Measurements from ENCODE around the gene MAS1.
"Not testable (repeated sequence)": the region's sequence is repeated elsewhere in the genome, so short reads cannot be mapped to it uniquely, and the experiment has no call there.

The MAS1 gene

GRCh38 chr6:159916752-159917151 is 26.0 kb downstream of the MAS1 start:
- no peak for DNase-seq (ENCODE audit: low spot score)

DNA sequence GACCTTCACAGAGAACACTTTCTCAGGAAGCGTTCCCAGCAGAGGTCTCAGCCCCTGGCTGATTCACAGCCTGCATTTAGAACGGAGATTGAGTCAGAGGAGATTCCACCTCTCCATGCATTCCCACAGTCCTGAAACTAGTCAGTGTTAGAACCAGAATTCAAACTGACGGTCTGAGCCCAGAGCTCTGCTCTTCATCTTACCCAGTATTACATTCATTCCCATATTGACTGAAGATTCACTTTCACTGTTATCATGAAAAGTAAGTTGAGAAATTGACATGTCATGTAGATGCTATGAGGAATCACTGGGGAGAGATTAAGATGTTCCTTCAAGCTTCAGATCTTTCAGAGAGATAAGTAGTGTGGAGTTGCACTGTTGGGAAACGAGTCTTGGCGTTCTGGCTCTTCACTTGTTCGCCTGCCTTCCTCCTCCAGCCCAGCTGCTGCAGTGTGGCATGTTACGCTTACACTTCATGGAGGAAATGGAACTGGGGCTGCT is 28.3 kb downstream of the MAS1 start:
- DNase-seq (ENCODE audit: low spot score), result no peak

- no peak for DNase-seq (ENCODE audit: low spot score)
Observed at GRCh38 chr6:159919800-159920199, 29.0 kb downstream of the MAS1 start.

DNA sequence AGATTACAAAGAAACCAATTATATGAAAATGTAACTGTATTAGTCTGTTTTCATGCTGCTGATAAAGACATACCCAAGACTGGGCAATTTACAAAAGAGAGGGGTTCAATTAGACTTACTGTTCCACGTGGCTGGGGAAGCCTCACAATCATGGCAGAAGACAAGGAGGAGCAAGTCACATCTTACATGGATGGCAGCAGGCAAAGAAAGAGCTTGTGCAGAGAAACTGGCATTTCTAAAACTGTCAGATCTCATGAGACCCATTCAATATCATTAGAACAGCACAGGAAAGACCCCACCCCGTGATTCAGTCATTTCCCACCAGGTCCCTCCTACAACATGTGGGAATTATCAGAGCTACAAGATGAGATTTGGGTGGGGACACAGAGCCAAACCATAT is 33.4 kb downstream of the MAS1 start:
- DNase-seq (ENCODE audit: low spot score), result not testable (repeated sequence)

DNA sequence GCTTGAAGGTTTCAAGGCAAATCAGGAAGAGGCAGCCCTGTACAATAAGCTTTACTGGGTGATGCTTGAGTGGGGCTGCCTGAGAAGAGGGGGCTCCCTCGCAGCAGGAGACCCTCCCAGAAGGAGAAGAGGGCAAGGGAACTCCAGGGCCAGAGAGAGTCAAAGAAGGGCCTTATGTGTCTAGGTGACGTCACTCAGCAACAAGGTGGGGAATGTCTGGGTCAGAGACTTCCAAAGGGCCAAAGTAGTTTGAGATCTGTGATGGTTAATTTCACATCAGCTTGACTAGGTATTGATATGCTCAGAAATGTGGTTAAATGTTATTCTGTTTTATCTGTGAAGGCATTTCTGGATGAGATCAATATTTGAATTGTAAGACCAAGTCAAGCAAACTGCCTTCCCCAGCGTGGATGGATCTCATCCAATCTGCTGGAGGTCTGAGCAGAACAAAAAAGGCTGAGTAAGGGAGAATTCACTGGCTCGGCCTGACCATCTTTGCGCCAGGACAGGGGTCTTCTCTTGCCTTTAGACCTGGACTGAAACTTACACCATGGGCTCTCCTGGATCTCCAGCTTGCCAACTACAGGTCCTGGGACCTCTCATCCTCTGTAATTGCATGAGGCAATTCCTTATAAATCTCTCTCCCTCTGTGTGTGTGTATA is 35.9 kb downstream of the MAS1 start:
- no peak for DNase-seq (ENCODE audit: low spot score)

- no peak for DNase-seq (ENCODE audit: low spot score)
Observed at GRCh38 chr6:159929819-159930218, 39.0 kb downstream of the MAS1 start.

DNA sequence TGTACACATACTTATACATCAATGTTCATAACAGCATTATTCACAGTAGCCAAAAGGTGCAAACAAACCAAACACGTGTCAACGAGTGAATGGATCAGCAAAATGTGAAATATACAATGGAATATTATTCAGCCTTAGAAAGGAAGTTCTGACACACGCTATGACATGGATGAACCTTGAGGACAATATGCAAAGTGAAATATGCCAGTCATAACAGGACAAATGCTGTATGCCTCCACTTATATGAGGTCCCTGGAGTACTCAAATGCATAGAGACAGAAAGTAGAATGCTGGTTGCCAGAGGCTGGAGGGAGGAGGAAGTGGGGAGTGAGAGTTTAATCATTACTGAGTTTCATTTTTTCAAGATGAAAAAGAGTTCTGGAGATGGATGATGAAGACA is 40.3 kb downstream of the MAS1 start:
- DNase-seq (ENCODE audit: low spot score), result no peak

- no peak for DNase-seq (ENCODE audit: low spot score)
Observed at GRCh38 chr6:159931846-159932245, 41.1 kb downstream of the MAS1 start.

- no peak for DNase-seq (ENCODE audit: low spot score)
Observed at GRCh38 chr6:159933077-159933476, 42.3 kb downstream of the MAS1 start.

DNA sequence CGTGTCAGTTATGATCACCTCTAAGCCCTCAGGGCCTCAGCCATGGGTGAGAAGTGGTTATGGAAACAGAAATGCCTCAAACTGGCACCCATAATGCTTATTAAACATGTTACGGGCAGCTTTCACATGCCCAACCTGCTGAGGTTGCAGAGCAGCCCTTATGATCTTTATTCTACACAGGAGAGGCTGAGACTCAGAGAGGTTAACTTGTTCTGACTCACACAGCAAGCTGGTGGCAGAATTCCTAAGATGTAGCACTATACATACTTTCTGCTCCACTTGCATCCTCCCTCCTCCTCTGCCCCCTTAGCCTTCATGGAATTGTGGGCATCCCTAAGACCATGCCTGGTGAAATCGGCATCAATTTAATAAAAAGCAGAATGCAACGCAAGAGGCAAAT is 43.4 kb downstream of the MAS1 start:
- DNase-seq (ENCODE audit: low spot score), result no peak

GRCh38 chr6:159935065-159935464 is 44.3 kb downstream of the MAS1 start:
- DNase-seq (ENCODE audit: low spot score), result no peak

DNA sequence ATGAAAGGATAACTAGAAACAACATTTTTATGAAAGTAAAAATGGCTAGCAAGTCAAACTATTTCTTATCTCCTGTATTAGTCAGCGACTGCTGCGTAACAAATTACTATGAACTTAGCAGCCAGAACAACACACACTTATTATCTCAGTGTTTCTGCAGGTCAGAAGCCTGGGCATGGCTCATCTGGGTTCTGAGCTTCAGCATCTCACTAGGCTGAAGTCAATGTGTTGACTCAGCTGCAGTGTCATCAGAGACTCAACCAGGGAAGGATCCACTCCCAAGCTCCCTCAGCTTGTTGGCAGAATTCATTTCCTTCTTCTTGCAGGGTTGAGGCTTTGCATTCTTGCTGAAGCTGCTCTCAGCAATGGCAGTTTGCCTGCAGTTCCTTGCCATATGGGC is 44.8 kb downstream of the MAS1 start:
- DNase-seq (ENCODE audit: low spot score), result no peak

DNA sequence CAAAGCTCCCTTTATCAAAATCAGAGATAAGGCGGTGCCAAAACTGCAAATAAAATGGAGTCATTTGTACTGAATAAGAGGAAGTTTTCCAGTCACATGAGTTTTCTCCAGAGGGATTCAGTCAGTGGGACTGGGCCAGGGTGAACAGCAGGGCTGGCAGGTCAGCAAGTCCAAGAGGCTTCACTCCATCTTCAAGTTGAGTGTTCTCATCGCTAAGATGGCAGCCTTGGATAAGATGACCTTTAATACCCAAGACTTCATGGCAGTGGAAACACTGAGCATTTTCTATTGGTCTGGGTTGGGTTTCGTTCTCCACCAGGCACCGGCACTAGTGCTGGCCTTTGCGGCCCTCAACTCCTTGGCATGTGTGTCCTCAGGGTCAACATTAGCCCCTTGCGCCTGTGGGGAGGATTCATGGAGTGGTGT is 48.8 kb downstream of the MAS1 start:
- no peak for DNase-seq (ENCODE audit: low spot score)
